ENCODE measurements around the gene WNT16.

DNA sequence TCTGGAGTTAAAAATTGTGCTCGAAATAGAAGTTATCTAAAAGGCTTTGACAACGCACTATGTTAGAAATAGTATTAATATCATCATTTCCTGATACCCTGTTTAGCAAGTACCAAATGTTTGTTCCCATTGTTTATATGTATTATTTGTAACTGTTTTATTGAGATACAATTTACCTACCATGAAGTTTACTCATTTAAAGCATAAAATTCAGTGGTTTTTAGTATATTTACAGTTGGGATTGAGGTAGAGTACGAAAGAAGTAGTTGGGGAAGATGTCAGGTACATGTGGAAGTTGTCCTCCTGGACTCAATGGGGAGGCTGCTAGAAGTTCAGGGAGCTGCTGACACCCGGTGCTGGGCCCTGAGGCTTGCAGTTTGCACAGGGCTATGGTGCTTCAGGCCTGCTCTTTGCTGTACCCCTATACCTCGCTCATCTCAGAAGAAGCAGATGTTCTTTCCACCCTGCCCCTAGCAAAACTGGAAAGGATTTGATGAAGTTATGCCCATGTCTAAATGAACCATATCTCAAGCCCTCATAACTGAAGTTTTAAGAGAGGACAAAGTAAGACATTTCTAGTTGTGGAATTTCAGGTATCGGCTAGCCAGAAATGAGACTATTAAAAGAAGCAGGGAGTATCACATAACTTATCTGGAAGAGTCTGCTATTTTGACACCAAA is 25.2 kb upstream of the WNT16 start:
- TF ChIP-seq, protein P1, sequence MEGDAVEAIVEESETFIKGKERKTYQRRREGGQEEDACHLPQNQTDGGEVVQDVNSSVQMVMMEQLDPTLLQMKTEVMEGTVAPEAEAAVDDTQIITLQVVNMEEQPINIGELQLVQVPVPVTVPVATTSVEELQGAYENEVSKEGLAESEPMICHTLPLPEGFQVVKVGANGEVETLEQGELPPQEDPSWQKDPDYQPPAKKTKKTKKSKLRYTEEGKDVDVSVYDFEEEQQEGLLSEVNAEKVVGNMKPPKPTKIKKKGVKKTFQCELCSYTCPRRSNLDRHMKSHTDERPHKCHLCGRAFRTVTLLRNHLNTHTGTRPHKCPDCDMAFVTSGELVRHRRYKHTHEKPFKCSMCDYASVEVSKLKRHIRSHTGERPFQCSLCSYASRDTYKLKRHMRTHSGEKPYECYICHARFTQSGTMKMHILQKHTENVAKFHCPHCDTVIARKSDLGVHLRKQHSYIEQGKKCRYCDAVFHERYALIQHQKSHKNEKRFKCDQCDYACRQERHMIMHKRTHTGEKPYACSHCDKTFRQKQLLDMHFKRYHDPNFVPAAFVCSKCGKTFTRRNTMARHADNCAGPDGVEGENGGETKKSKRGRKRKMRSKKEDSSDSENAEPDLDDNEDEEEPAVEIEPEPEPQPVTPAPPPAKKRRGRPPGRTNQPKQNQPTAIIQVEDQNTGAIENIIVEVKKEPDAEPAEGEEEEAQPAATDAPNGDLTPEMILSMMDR (conservative IDR thresholded peaks at IDR 0.05; ENCODE audit: low read length), result no peak
- TF ChIP-seq EZH2phosphoT487 (IDR thresholded peaks at IDR 0.05; ENCODE audit: borderline replicate concordance), result no peak

Data from Loucy (cell line).